Activated gamma-delta T cell treated with Interleukin-2 at 50 U/mL for 16 hours (primary cell): ENCODE measurements around the gene LRRC25.
"Not testable (repeated sequence)": the region's sequence is repeated elsewhere in the genome, so short reads cannot be mapped to it uniquely, and the experiment has no call there.

Experiments
- DNase-seq: peaks from one replicate; pipeline ENCODE4 v3.0.0-alpha.2; 2020

Gene LRRC25

GRCh38 chr19:18373892-18374629 lies 23.4 kb downstream of the LRRC25 start:
- peak; percentile 60 for DNase-seq

DNA sequence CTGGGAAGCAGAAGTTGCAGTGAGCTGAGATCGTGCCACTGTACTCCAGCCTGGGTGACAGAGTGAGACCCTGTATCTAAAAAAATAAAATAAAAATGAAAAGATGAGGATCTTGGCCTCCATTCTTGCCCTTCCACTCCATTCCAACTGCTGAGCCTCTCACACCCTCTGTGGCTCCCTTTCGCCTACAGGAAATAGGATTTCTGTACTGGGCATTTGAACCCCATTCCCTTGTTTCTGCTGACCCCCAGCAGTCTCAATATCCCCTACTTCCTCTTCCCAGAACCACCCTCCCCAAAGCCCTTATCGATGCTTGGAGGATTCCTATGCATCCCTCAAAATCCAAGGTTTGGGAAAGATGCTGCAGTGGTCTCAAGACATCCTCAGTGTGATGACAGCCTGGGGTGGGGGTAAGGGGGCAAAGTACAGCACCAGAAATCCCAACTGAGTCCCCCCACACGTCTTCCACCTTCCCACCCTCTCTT lies 24.0 kb downstream of the LRRC25 start:
- no peak for DNase-seq

GRCh38 chr19:18368504-18369222 lies 28.8 kb downstream of the LRRC25 start:
- no peak for DNase-seq

- no peak for DNase-seq
These were observed 31.4 kb downstream of the LRRC25 start for GRCh38 chr19:18366021-18366435.

GRCh38 chr19:18364826-18365528 lies 32.4 kb downstream of the LRRC25 start:
- DNase-seq, result no peak

DNA sequence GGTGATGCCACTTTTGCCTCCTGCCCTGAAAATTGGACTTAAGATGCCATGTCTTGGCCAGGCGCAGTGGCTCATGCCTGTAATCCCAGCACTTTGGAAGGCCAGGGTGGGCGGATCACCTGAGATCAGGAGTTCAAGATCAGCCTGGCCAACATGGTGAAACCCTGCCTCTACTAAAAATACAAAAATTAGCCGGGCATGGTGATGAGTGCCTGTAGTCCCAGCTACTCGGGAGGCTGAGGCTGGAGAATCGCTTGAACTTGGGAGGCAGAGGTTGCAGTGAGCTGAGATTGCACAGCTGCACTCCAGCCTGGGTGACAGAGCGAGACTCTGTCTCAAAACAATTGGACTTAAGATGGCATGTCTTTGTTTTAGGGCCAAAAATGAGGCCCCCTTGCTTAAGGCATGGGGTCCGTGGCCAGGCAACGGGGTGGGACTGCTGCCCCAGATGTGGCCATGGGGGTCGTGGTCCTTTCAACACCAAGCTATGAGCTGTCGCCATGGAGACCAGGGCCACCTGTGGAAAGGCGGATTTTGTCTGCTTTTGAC lies 33.1 kb downstream of the LRRC25 start:
- not testable (repeated sequence) for DNase-seq

- DNase-seq, result no peak
These were observed 33.6 kb downstream of the LRRC25 start for GRCh38 chr19:18363787-18364186.

- no peak for DNase-seq
These were observed 34.4 kb downstream of the LRRC25 start for GRCh38 chr19:18362934-18363542.

DNA sequence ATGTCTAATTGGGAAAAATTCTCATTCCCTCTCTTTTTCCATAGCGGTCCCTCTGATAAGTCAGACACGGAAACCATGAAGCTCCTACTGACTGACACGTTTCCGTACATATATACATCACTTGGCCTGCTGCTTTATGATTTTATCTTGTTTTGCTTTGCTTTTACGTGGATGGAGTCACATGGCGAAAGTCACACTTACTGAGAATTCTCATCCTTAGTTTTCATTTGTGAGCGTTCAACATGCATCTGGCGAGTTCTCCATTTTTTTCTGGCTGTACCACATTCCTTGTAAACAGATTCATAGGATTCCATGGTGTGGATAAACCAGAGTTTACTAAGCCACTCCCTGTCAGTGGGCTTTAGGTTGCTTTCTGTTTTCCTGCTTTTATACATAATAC lies 35.8 kb downstream of the LRRC25 start:
- DNase-seq, result no peak

DNA sequence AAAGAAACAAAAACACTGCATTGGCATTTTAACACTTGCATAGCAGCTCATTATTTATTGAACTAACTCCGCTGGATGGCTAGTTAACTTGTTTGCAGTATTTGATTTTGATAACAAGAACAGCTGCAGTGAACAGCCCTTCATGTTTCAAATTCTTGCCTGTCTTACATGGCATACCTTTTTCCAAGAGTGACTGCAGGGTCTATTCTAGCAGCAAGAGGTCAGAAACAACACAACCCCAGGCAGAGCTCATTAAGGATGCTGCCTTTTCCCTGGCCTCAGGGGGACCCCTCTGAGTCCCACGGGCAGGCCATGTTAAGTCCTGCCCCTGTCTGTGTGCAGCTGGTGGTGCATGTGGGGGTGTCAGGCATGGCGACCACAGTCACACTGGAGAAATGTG lies 40.4 kb downstream of the LRRC25 start:
- DNase-seq, result no peak

- not testable (repeated sequence) for DNase-seq
These were observed 42.7 kb downstream of the LRRC25 start for GRCh38 chr19:18354743-18355142.

DNA sequence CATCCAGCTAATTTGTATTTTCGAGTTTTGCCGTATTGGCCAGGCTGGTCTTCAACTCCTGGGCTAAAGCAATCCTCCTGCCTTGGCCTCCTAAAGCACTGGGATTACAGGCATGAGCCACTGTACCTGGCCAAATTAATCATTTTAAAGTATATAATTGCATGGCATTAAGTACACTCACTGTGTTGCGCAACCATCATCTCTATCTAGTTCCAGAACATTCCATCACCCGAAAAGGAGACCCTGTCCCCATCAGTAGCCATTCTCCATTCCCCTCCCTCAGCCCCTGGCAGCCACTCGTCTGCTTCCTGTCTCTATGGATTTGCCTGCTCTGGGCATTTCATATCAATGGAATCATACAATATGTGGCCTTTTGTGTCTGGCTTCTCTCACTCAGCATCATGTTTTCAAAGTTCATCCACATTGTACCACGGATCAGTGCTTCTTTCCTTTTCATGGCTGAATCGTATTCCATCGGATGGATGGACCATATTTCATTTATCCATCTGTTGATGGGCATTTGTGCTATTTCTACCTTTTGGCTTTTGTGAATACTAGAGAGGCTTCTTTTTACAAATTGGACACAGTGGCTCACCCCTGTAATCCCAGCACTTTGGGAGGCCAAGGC lies 43.9 kb downstream of the LRRC25 start:
- DNase-seq, result no peak

GRCh38 chr19:18351544-18351943 lies 45.9 kb downstream of the LRRC25 start:
- DNase-seq, result no peak

GRCh38 chr19:18350490-18350889 lies 46.9 kb downstream of the LRRC25 start:
- no peak for DNase-seq

- no peak for DNase-seq
These were observed 47.8 kb downstream of the LRRC25 start for GRCh38 chr19:18349524-18350128.

DNA sequence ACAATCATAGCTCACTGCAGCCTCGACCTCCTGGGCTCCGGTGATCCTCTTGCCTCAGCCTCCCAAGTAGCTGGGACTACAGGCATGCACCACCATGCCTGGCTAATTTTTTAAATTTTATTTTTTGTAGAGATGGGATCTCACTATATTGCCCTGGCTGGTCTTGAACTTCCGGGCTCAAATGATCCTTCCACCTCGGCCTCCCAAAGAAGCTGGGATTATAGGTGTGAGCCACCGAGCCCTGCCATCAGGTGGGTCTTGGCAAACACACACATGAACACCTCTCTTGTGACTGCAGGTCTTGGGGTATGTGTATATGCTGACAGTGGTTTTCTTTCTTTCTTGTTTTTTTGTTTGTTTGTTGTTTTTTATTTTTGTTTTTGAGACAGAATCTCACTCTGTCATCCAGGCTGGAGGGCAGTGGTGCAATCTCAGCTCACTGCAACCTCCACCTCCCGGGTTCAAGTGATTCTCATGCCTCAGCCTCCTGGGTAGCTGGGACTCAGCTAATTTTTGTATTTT lies 48.5 kb downstream of the LRRC25 start:
- not testable (repeated sequence) for DNase-seq

GRCh38 chr19:18348171-18348570 lies 49.3 kb downstream of the LRRC25 start:
- DNase-seq, result no peak

DNA sequence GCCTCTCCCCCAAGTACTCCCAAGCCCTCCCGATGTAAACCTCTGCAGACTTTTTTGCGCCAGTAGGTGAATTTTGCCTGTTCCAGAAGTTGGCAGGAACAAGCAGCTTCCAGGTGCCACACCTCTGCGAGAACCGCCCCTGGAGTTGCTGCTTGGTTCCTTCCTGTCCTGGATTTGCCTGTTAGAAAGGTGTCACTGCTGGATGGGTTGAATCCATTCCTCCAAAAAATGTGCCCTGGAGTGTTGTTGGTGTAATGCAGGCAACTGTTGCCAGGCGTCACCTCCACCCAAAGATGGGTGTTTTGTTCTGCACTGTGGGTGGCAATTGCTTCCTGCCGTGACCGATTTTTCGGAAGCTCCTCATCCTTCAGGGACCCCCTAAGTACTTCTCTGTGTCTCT lies 51.3 kb downstream of the LRRC25 start:
- no peak for DNase-seq

DNA sequence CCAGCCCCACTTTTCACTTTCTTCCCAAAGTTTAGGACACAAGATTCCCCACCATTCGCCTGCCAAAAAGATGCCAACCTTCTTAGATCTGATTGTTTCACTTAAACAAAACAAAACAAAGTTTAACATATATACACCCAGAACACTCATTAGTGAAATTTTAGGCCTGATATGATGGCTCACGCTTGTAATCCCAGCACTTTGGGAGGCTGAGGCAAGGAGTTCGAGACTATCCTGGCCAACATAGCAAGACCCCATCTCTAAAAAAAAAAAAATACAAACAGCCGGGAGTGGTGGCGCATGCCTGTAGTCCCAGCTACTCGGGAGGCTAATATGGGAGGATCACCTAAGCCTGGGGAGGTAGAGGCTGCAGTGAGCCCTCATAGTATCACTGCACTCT lies 52.1 kb downstream of the LRRC25 start:
- no peak for DNase-seq

- no peak for DNase-seq
These were observed 52.9 kb downstream of the LRRC25 start for GRCh38 chr19:18344582-18344950.

- no peak for DNase-seq
These were observed 55.3 kb downstream of the LRRC25 start for GRCh38 chr19:18342090-18342632.
